HepG2 (cell line): ENCODE data around the gene GALNT9. TPM values are rescaled to one million over a fixed set of nuclear protein-coding genes. Genes with fewer than 3 reads are reported as not detected.

Experiments
- ATAC-seq: fragments of 200-7000 bp; cut with Tn5 transposase; 3 replicates; pipeline ENCODE4 v1.9.1; 2020; ENCODE audit warnings: mild to moderate bottlenecking, moderate library complexity
- BruUV-seq: library from RNA; stranded (reverse); fragments of 400-500 nt; replicated peaks from 2 replicates; lab custom pipeline; 2021; lab: Mats Ljungman, UMichigan
- CTCF ChIA-PET: fragments of 300-600 bp; formaldehyde crosslinking; extraction: SDS; loops from one replicate; lab custom pipeline; 2021; ENCODE audit warnings: low total read pairs, inconsistent platforms, low intra/inter-chr PET ratio; lab: Yijun Ruan, JAX
- POLR2A ChIA-PET: fragments of 350-600 bp; sonication (Branson Sonifier 250); formaldehyde crosslinking; loops from one replicate; lab custom pipeline; 2020; ENCODE audit warnings: antibody characterized with exemption, inconsistent platforms; lab: Yijun Ruan, JAX
- DNase-seq: peaks from one replicate; pipeline ENCODE4 v3.0.0-alpha.2; 2015; ENCODE audit warnings: low spot score
- FAIRE-seq: peaks from 3 replicates; lab custom pipeline; 2011; peaks lifted over from hg19 to GRCh38; lab: Jason Lieb, UNC
- H2AFZ ChIP-seq: one replicate; pipeline ENCODE4 v1.6.1; 2011; ENCODE audit warnings: low read length, inconsistent platforms
- H3K27ac ChIP-seq: fragments of 300-600 bp; 3 replicates; pipeline ENCODE4 v1.8.0; 2011; ENCODE audit warnings: mixed run types, mild to moderate bottlenecking, mixed read lengths, low read length, inconsistent platforms; ENCODE audit not compliant: insufficient read depth; ENCODE audit errors: extremely low read length
- H3K27me3 ChIP-seq, 2 experiments: fragments of 200-600 bp in 1 of 2; 2 replicates in 1 of 2; 3 replicates in 1 of 2; pipeline versions ENCODE4 v1.6.0 to v1.8.0; 2011; ENCODE audit warnings: low read length in 2 of 2, mild to moderate bottlenecking in 2 of 2, moderate library complexity in 2 of 2, inconsistent platforms in 1 of 2; ENCODE audit not compliant: insufficient read depth in 2 of 2, control insufficient read depth in 1 of 2
- H3K36me3 ChIP-seq, 2 experiments: fragments of 200-600 bp in 1 of 2; replicated peaks in 1 of 2; 2 replicates in 1 of 2; 3 replicates in 1 of 2; pipeline versions ENCODE4 v1.5.1 to v1.8.0; 2011; ENCODE audit warnings: low read length in 2 of 2, inconsistent platforms in 1 of 2; ENCODE audit not compliant: insufficient read depth in 2 of 2, control insufficient read depth in 1 of 2
- H3K4me1 ChIP-seq: 2 replicates; pipeline ENCODE4 v1.5.1; 2012; ENCODE audit warnings: low read length, inconsistent platforms; ENCODE audit not compliant: insufficient read depth
- H3K4me2 ChIP-seq: 2 replicates; pipeline ENCODE4 v1.6.0; 2011; ENCODE audit warnings: low read depth, low read length, inconsistent platforms
- H3K4me3 ChIP-seq, 3 experiments: fragments of 200-600 bp in 1 of 3; sonication (generic), shearing (Covaris generic) in 1 of 3; replicated peaks in 1 of 3; 2 replicates each; pipeline ENCODE4 v1.5.1; 2011 to 2016; ENCODE audit warnings: low read length in 3 of 3, inconsistent platforms in 2 of 3, low read depth in 2 of 3, mild to moderate bottlenecking in 2 of 3, control low read depth in 1 of 3, mixed read lengths in 1 of 3; ENCODE audit not compliant: insufficient read depth in 1 of 3
- H3K79me2 ChIP-seq: one replicate; pipeline ENCODE4 v1.6.1; 2011; ENCODE audit warnings: low read length, inconsistent platforms; ENCODE audit not compliant: insufficient read depth
- H3K9ac ChIP-seq: 2 replicates; pipeline ENCODE4 v1.6.0; 2011; ENCODE audit warnings: mild to moderate bottlenecking, low read depth, low read length, inconsistent platforms; ENCODE audit not compliant: insufficient read depth
- H3K9me3 ChIP-seq: 2 replicates; pipeline ENCODE4 v1.5.1; 2012; ENCODE audit warnings: mild to moderate bottlenecking, low read length
- H4K20me1 ChIP-seq: 2 replicates; pipeline ENCODE4 v1.6.0; 2011; ENCODE audit warnings: inconsistent platforms, mild to moderate bottlenecking, low read length, moderate library complexity; ENCODE audit not compliant: insufficient read depth
- BCL3 ChIP-seq: sonication (generic); formaldehyde crosslinking; IDR thresholded peaks from 2 replicates; pipeline ENCODE4 v1.5.1; 2020; ENCODE audit warnings: mild to moderate bottlenecking, missing genetic modification reagents, moderate library complexity
- FOXP4 ChIP-seq: sonication (generic); formaldehyde crosslinking; IDR thresholded peaks from 2 replicates; pipeline ENCODE4 v1.4.0; 2020; ENCODE audit warnings: missing genetic modification reagents
- GMEB1 ChIP-seq: sonication (generic); formaldehyde crosslinking; IDR thresholded peaks from 2 replicates; pipeline ENCODE4 v1.5.1; 2020; ENCODE audit warnings: missing genetic modification reagents, mild to moderate bottlenecking, borderline replicate concordance
- KLF15 ChIP-seq: sonication (generic); formaldehyde crosslinking; IDR thresholded peaks from 2 replicates; pipeline ENCODE4 v1.8.1; 2023; ENCODE audit warnings: borderline replicate concordance, mild to moderate bottlenecking, inconsistent platforms, missing genetic modification reagents, mixed read lengths
- MAFG ChIP-seq: sonication (generic); formaldehyde crosslinking; IDR thresholded peaks from 2 replicates; pipeline ENCODE4 v1.5.1; 2020; ENCODE audit warnings: mild to moderate bottlenecking, missing genetic modification reagents
- MIXL1 ChIP-seq: IDR thresholded peaks from 2 replicates; pipeline ENCODE4 v1.6.1; 2016
- MTA3 ChIP-seq: sonication (generic); formaldehyde crosslinking; IDR thresholded peaks from 2 replicates; pipeline ENCODE4 v1.4.0; 2020; ENCODE audit warnings: missing genetic modification reagents
- UBTF ChIP-seq: sonication (generic); formaldehyde crosslinking; IDR thresholded peaks from 2 replicates; pipeline ENCODE4 v1.4.0; 2020; ENCODE audit warnings: mild to moderate bottlenecking, missing genetic modification reagents
- USF2 ChIP-seq, 2 experiments: sonication (generic) in 1 of 2; formaldehyde crosslinking in 1 of 2; IDR thresholded peaks; 2 replicates each; pipeline versions ENCODE4 v1.5.1 to v1.6.1; 2011 to 2020; ENCODE audit warnings: borderline replicate concordance in 1 of 2, low read depth in 1 of 2, low read length in 1 of 2, mild to moderate bottlenecking in 1 of 2, missing genetic modification reagents in 1 of 2, moderate library complexity in 1 of 2
- ZNF224 ChIP-seq: sonication (generic); formaldehyde crosslinking; IDR thresholded peaks from 2 replicates; pipeline ENCODE4 v1.5.0; 2020; ENCODE audit warnings: mild to moderate bottlenecking, missing genetic modification reagents
- ZNF362 ChIP-seq: sonication (generic); formaldehyde crosslinking; IDR thresholded peaks from 2 replicates; pipeline ENCODE4 v1.4.0; 2020; ENCODE audit warnings: missing genetic modification reagents, mild to moderate bottlenecking, borderline replicate concordance
- ZNF7 ChIP-seq: IDR thresholded peaks from 2 replicates; pipeline ENCODE4 v1.6.1; 2016; ENCODE audit warnings: missing biosample characterization, missing genetic modification reagents
- WGBS: methylation state at CpG from one replicate; pipeline ENCODE4 v1.1.6; 2017; ENCODE audit warnings: low lambda C conversion rate; 5-methylcytosine and 5-hydroxymethylcytosine counted together
- in situ Hi-C: cut with HindIII; loops from 2 replicates; pipeline ENCODE4 v1.10.0; 2017; ENCODE audit warnings: low pct_unique_long_range_greater_than_20kb; ENCODE audit not compliant: extremely low pct_ligation_motif_present
- intact Hi-C: fragments of 100-400 bp; cut with micrococcal nuclease; formaldehyde crosslinking; loops from one replicate; pipeline ENCODE4 v1.10.0; 2022; ENCODE audit not compliant: unreplicated experiment
- polyA plus RNA-seq, 8 experiments: library from polyadenylated mRNA; depleted of rRNA in 3 of 8; stranded (reverse) in 7 of 8; unstranded in 1 of 8; fragments of >200 nt; fragmentation: Illumina TruSeq in 4 of 8; extraction: Trizol in 4 of 8; gene quantifications; 2 replicates each; pipeline versions ENCODE4 v1.2.1 to v1.2.3, GENCODE V29; 2011 to 2016; ENCODE audit warnings: low read depth in 4 of 8, missing spikeins in 1 of 8, mixed read lengths in 1 of 8; ENCODE audit not compliant: insufficient read depth in 1 of 8
- total RNA-seq, 5 experiments: library from RNA; depleted of rRNA; stranded (reverse); fragments of >200 nt; fragmentation: Illumina TruSeq; extraction: Trizol; gene quantifications; 2 replicates each; pipeline ENCODE4 v1.2.3, GENCODE V29; 2016; ENCODE audit warnings: low read depth in 1 of 5

GALNT9 gene
- total and polyA plus RNA-seq, 2 of the 13 experiments (the other 11 are each of a cell fraction or from before 2014, with no cell fraction given): 0.04 TPM; not detected in 1

GRCh38 chr12:132343294-132344004 lies 14.1 kb upstream of the GALNT9 start:
- no peak overlapping the region for H3K9ac ChIP-seq
- H3K4me3 ChIP-seq: no peak overlapping the region
- no peak overlapping the region for H3K4me2 ChIP-seq
- ChIA-PET POLR2A (no interaction called here), CTCF (no interaction called here)
- intact Hi-C loops (no loop called here), in situ Hi-C loops (no loop called here)
- no peaks in the 10 kb centered on the region for H3K4me1 ChIP-seq
- no peaks in the 10 kb centered on the region for H3K9me3 ChIP-seq
- DNase-seq (no peak), FAIRE-seq (no peak), ATAC-seq (no peak)
- H3K27me3 ChIP-seq: peaks cover 21 to 90% of the 10 kb centered on the region in 2 experiments
- no peaks in the 10 kb centered on the region for H3K36me3 ChIP-seq
- H3K79me2 ChIP-seq: no peaks in the 10 kb centered on the region
- H3K27ac ChIP-seq: no peak overlapping the region
- 60% methylated on average over 22 of the region's 23 CpGs for WGBS
- H4K20me1 ChIP-seq: peaks cover 3% of the 10 kb centered on the region; the same call in 1 of the 2 replicates
- no TSS peak for BruUV-seq
- no peak overlapping the region for H2AFZ ChIP-seq
- no peak for TF ChIP-seq USF2 (IDR thresholded peaks at IDR 0.05; ENCODE audit: low read depth, low read length)
- no peak for TF ChIP-seq USF2 (CRISPR knock-in tag; IDR thresholded peaks at IDR 0.05; ENCODE audit: borderline replicate concordance)
- no peak for TF ChIP-seq MAFG (CRISPR knock-in tag)
- no peak for TF ChIP-seq ZNF224 (CRISPR knock-in tag)
- no peak for TF ChIP-seq MIXL1 (CRISPR knock-in tag)
- TF ChIP-seq GMEB1 (CRISPR knock-in tag): no peak
- TF ChIP-seq ZNF7 (CRISPR knock-in tag): no peak
- TF ChIP-seq FOXP4 (CRISPR knock-in tag): no peak
- no peak for TF ChIP-seq MTA3 (CRISPR knock-in tag)
- TF ChIP-seq BCL3 (CRISPR knock-in tag): no peak
- TF ChIP-seq UBTF: no peak
- TF ChIP-seq ZNF362 (CRISPR knock-in tag): no peak
- no peak for TF ChIP-seq KLF15 (CRISPR knock-in tag)
